A673 (cell line): ENCODE results near the gene TBL3. TPM values are rescaled to one million over a fixed set of nuclear protein-coding genes. Genes with fewer than 3 reads are reported as not detected.

Experiments used
- BruUV-seq: library from RNA; stranded (reverse); fragments of 400-500 nt; replicated peaks from 2 replicates; lab custom pipeline; 2021; lab: Mats Ljungman, UMichigan
- CTCF ChIA-PET: fragments of 300-600 bp; sonication (Branson Sonifier 250); formaldehyde crosslinking; loops from one replicate; lab custom pipeline; 2022; ENCODE audit warnings: antibody characterized with exemption; lab: Charles Lee
- POLR2A ChIA-PET: fragments of 300-600 bp; sonication (Branson Sonifier 250); formaldehyde crosslinking; loops from one replicate; lab custom pipeline; 2022; ENCODE audit warnings: antibody characterized with exemption; ENCODE audit not compliant: low non-redundant PET; lab: Charles Lee
- DNase-seq: peaks from one replicate; pipeline ENCODE4 v3.0.0-alpha.2; 2015; ENCODE audit warnings: low spot score
- H3K27ac ChIP-seq: fragments of 200-600 bp; sonication (generic); 2 replicates; pipeline ENCODE4 v1.5.1; 2016; ENCODE audit warnings: mixed run types, low read depth, mild to moderate bottlenecking, mixed read lengths, antibody characterized with exemption, low read length; ENCODE audit not compliant: poor library complexity, severe bottlenecking
- H3K27me3 ChIP-seq: fragments of 200-600 bp; sonication (generic); replicated peaks from 2 replicates; pipeline ENCODE4 v1.6.1; 2017; ENCODE audit warnings: mixed run types, low read depth, mild to moderate bottlenecking, mixed read lengths, antibody characterized with exemption, low read length; ENCODE audit not compliant: insufficient read depth, poor library complexity
- H3K36me3 ChIP-seq: fragments of 200-600 bp; sonication (generic); 2 replicates; pipeline ENCODE4 v1.6.1; 2016; ENCODE audit warnings: mixed run types, mild to moderate bottlenecking, mixed read lengths, antibody characterized with exemption, low read length; ENCODE audit not compliant: insufficient read depth, poor library complexity, severe bottlenecking
- H3K4me1 ChIP-seq: fragments of 200-600 bp; sonication (generic); 2 replicates; pipeline ENCODE4 v1.6.1; 2017; ENCODE audit warnings: mixed run types, mild to moderate bottlenecking, mixed read lengths, antibody characterized with exemption, low read length; ENCODE audit not compliant: insufficient read depth, poor library complexity, severe bottlenecking
- H3K4me3 ChIP-seq: fragments of 200-600 bp; sonication (generic); 2 replicates; pipeline ENCODE4 v1.5.1; 2016; ENCODE audit warnings: low read depth, mixed run types, mild to moderate bottlenecking, mixed read lengths, low read length; ENCODE audit not compliant: poor library complexity, severe bottlenecking
- H3K9me3 ChIP-seq: fragments of 200-600 bp; sonication (generic); 2 replicates; pipeline ENCODE4 v1.6.1; 2016; ENCODE audit warnings: mixed run types, low read depth, mild to moderate bottlenecking, mixed read lengths, antibody characterized with exemption, low read length; ENCODE audit not compliant: poor library complexity, severe bottlenecking
- CTCF ChIP-seq: fragments of 300-800, 200-600 bp; sonication (generic); conservative IDR thresholded peaks from 2 replicates; pipeline ENCODE4 v1.5.1; 2017; ENCODE audit warnings: low read depth, mild to moderate bottlenecking, antibody characterized with exemption, low read length, moderate library complexity, mixed read lengths
- EZH2 ChIP-seq: fragments of 200-600 bp; sonication (generic); IDR thresholded peaks from 2 replicates; pipeline ENCODE4 v1.6.1; 2017; ENCODE audit warnings: borderline replicate concordance, low read depth, mild to moderate bottlenecking, mixed read lengths, antibody characterized with exemption, low read length; ENCODE audit not compliant: poor library complexity, severe bottlenecking
- intact Hi-C: fragments of 100-400 bp; cut with micrococcal nuclease; formaldehyde crosslinking; loops from one replicate; pipeline ENCODE4 v1.10.0; 2022; ENCODE audit not compliant: unreplicated experiment
- total RNA-seq: library from RNA; stranded (reverse); gene quantifications from 2 replicates; pipeline ENCODE4 v1.2.3, GENCODE V29; 2021

The TBL3 gene
- total RNA-seq, 1 experiment from 2014 or later = 58.4 TPM

DNA sequence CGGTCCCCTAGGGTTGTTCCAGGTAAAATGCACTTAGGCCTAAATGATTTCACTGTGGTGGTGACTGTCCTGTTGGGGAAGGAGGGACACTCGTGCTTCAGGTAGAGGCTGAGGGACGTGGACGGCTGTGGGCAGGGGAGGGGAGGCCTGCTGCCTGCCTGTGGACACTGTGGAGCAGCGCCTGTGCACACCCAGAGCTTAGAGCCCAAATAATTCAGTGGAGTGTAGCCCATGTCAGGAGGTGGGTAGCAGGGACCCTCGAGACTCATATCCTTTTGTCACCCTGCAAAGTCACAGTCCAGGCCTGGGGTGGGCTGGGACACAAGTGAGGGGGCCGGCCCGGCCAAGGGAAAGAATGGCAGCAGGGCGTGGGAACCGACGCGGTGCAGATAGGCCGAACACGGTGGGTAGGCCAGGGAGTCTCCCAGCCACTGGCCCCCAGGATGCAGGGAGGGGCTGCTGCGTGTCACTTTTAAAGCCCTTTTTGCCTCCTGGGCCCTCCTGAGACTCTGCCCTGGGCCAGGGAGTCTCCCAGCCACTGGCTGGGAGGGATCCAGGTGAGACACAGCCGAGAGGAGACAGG is 54.1 kb downstream of the TBL3 start:
- no peak overlapping the region for H3K4me3 ChIP-seq

DNA sequence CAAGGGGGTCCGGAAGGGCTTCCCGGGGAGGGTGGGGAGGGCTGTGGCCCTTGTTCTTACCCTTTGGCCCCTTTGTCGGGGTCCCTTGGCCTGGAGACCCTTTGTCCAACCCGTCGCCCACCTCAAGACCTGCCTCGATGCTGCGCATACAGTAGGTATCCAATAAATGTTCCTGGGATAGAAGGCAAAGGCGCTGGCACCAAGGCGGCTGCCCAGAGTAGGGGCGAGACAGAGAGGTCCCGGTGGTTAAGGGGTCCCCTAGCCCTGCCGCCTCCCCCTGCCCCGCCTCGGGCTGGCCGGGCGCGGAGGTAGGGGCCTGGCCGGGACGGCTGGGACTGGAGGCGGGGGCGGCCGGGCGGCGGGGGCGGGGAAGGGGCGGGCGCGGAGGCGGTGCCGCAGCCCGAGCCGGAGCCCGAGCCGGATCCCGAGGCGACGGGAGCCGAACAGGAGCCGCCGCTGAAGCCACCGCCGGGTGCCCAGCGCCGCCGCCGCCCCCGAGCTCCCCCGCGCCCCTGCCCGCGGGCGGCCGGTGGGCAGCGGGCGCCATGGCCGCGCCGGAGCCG is 54.7 kb downstream of the TBL3 start, which contains the start of gene NHERF2:
NHERF2 (plus strand) TSS at position 442 of the 563 bp plus-strand sequence; CDS start at position 546, 104 bp downstream.
- TF ChIP-seq CTCF (no peak), EZH2 (no peak)
- ChIA-PET POLR2A (no interaction called here), CTCF (interaction anchor here (0.5 to 1.2 kb wide), 2 partner anchors 114 to 169 kb away, joined by 3 read pairs; no protein-coding TSS in a partner anchor)
- peak; percentile 55 for DNase-seq
- intact Hi-C loops = no loop called here
- Histone ChIP-seq H3K36me3 (no peaks in the 10 kb centered on the region), H3K4me1 (peaks cover 27% of the 10 kb centered on the region), H3K27me3 (no peaks in the 10 kb centered on the region), H3K4me3 (peak within 1 kb of the TSS; percentile 57), H3K9me3 (no peaks in the 10 kb centered on the region), H3K27ac (no peak within 1 kb of the TSS)
- BruUV-seq = no TSS peak

More for the DNA sequence above, 54.1 kb downstream of the TBL3 start:
- TF ChIP-seq EZH2 (no peak), CTCF (no peak)
- ChIA-PET POLR2A (interaction anchor here (0.6 kb wide), 1 partner anchor 1425 kb away, joined by 4 read pairs; no protein-coding TSS in a partner anchor), CTCF (interaction anchor here (0.5 kb wide), 1 partner anchor 127 kb away, joined by 3 read pairs; no protein-coding TSS in a partner anchor)
- no peak for DNase-seq
- no peak overlapping the region for H3K27ac ChIP-seq
- H3K4me1 ChIP-seq = peaks cover 25% of the 10 kb centered on the region
- BruUV-seq = no TSS peak
- H3K36me3 ChIP-seq = no peaks in the 10 kb centered on the region
- intact Hi-C loops = no loop called here
- H3K9me3 ChIP-seq = no peaks in the 10 kb centered on the region
- H3K27me3 ChIP-seq = no peaks in the 10 kb centered on the region

DNA sequence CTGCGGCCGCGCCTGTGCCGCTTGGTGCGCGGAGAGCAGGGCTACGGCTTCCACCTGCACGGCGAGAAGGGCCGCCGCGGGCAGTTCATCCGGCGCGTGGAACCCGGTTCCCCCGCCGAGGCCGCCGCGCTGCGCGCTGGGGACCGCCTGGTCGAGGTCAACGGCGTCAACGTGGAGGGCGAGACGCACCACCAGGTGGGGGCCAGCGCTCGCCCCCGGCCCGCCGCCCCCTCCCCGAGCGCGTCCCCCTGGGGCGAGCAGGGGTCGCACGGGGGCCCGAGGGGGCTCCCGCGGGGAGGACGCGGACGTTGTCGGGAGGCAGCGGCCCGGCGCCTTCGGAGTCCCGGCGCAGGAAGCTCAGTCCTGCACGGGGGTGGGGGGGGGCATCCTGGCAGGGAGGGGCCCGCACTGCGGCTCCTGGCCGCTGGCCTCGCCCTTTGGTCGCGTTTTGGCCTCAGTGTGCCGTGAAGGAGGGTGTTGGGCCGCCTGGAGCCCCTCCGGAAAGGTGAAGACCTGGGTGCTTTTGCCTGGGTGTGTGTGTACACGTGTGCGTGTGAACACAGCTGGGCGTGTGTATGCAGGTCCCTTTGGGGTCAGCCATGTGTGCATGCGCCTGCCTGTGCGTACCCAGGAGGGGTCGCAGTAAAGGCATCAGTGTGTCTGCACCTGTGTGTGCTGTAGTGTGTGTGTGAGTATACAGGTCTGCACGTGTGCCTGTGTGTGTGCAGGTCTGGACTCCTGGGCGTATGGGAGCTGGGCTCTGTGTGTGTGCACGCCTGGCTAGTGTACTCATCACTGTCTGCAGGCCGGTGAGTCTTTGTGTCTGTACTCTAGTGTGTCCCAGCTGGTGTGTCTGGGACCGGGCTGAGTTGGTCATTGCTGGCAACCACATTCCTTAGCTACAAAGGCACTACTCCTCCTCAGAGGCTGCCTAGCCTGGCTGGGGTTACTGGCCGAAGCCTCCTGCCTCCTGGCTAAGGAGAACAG is 55.5 kb downstream of the TBL3 start:
- H3K27me3 ChIP-seq = no peaks in the 10 kb centered on the region
- TF ChIP-seq CTCF (0 out of 2 replicates have a peak, but pooled peaks have one; percentile 19), EZH2 (no peak)
- no peak overlapping the region for H3K27ac ChIP-seq
- CTCF ChIA-PET = interaction anchor here (0.5 to 1.2 kb wide), 4 partner anchors 7 to 168 kb away, joined by 3 to 4 read pairs (median 3); partner anchors contain the start of gene NPW
- DNase-seq = no peak
- H3K4me1 ChIP-seq = peaks cover 27% of the 10 kb centered on the region
- POLR2A ChIA-PET = no interaction called here
- H3K36me3 ChIP-seq = no peaks in the 10 kb centered on the region
- no TSS peak for BruUV-seq
- intact Hi-C loops = no loop called here
- peak overlapping the region; percentile 57 for H3K4me3 ChIP-seq
- H3K9me3 ChIP-seq = no peaks in the 10 kb centered on the region
